Uterus (tissue), 2 donors: ENCODE data around the gene TSPAN5.

ENCODE experiments used
- POLR2A ChIP-seq, 2 donors: fragments of 450-650 bp; IDR thresholded peaks; one replicate each; pipeline ENCODE4 v1.6.1; 2016; ENCODE audit warnings: antibody characterized with exemption in 2 of 2, mild to moderate bottlenecking in 1 of 2, moderate library complexity in 1 of 2
- TF ChIP-seq, protein P1 (sequence below), 4 experiments: fragments of 200-600 bp in 2 of 4; fragments of 450-650 bp in 2 of 4; sonication (generic) in 2 of 4; IDR thresholded peaks; one replicate each; pipeline ENCODE4 v1.5.1; 2016 to 2019; ENCODE audit warnings: antibody characterized with exemption in 4 of 4, mild to moderate bottlenecking in 2 of 4, moderate library complexity in 1 of 4

DNA sequence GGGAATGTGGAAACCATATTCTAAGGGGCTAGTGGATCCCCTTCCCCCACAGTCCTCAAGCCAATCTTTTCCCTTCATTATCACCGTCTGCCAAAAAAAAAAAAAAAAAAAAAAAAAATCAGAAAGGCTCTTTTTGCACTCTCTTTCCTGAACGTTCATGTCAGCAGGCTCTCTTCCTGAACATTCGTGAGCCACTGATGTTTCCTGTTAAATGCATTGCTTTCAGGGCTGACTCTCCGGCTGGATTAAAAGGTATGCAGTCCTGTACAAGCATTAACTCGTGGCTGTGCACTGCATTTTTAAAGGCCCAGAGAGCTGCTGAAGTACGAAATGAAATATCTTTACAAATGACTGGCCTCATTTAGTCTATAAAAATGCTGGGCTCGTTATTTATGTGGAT is 34.0 kb upstream of the TSPAN5 start:
- TF ChIP-seq POLR2A (IDR thresholded peaks at IDR 0.05), result no peak
- TF ChIP-seq, protein P1, sequence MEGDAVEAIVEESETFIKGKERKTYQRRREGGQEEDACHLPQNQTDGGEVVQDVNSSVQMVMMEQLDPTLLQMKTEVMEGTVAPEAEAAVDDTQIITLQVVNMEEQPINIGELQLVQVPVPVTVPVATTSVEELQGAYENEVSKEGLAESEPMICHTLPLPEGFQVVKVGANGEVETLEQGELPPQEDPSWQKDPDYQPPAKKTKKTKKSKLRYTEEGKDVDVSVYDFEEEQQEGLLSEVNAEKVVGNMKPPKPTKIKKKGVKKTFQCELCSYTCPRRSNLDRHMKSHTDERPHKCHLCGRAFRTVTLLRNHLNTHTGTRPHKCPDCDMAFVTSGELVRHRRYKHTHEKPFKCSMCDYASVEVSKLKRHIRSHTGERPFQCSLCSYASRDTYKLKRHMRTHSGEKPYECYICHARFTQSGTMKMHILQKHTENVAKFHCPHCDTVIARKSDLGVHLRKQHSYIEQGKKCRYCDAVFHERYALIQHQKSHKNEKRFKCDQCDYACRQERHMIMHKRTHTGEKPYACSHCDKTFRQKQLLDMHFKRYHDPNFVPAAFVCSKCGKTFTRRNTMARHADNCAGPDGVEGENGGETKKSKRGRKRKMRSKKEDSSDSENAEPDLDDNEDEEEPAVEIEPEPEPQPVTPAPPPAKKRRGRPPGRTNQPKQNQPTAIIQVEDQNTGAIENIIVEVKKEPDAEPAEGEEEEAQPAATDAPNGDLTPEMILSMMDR (IDR thresholded peaks at IDR 0.05), result no peak
